GM21576 (cell line): ENCODE results near the gene CAND2.

ENCODE experiments used
- ATAC-seq: cut with Tn5 transposase; IDR thresholded peaks from one replicate; pipeline ENCODE4 v1.9.1; 2021; ENCODE audit warnings: mild to moderate bottlenecking, moderate library complexity; ENCODE audit not compliant: unreplicated experiment

The CAND2 gene

GRCh38 chr3:12882336-12883310, 86.1 kb downstream of the CAND2 start:
- ATAC-seq, result no peak

- ATAC-seq, result no peak
Observed at GRCh38 chr3:12884186-12884680, 87.8 kb downstream of the CAND2 start.
